ENCODE results near the gene GDE1. TPM values are rescaled to one million over a fixed set of nuclear protein-coding genes. Genes with fewer than 3 reads are reported as not detected.

The GDE1 gene
- total and polyA plus RNA-seq, 12 donors = 20.1 to 91.8 (median 64.1) TPM

GRCh38 chr16:19505600-19506303, 16.1 kb downstream of the GDE1 start:
- Histone ChIP-seq H3K9me3 (replicated peaks in 1 of 3) (no peaks in the 10 kb centered on the region), H3K27me3 (no peaks in the 10 kb centered on the region), H3K36me3 (replicated peaks in 1 of 2) (peaks cover 0 to 63% of the 10 kb centered on the region in 2 donors), H3K27ac (no peak overlapping the region), H3K4me3 (no peak overlapping the region), H3K4me1 (replicated peaks in 1 of 2) (peaks cover 0 to 4% of the 10 kb centered on the region in 2 donors)
- TF ChIP-seq POLR2A (IDR thresholded peaks at IDR 0.05) = no peak
- no peak for TF ChIP-seq CTCF (IDR thresholded peaks at IDR 0.05)
- peak in 1 of 7 donors; percentile 13 for DNase-seq
- WGBS, 4 donors = 65 to 80% (median 69%) methylated on average over 5 of the region's 5 CpGs
- intact Hi-C loops (cut with DNase I) = loop anchor here (10.0 kb wide), 3 partner anchors 121 to 421 kb away; no protein-coding TSS in a partner anchor

- DNase-seq = no peak
- 86 to 96% (median 92%) methylated on average over 5 of the region's 5 CpGs for WGBS, 4 donors
- peaks cover 0 to 51% of the 10 kb centered on the region in 2 donors for H3K36me3 ChIP-seq (replicated peaks in 1 of 2)
- H3K27me3 ChIP-seq = no peaks in the 10 kb centered on the region
- peaks cover 0 to 4% of the 10 kb centered on the region in 2 donors for H3K4me1 ChIP-seq (replicated peaks in 1 of 2)
- H3K4me3 ChIP-seq = no peak overlapping the region
- H3K27ac ChIP-seq = no peak overlapping the region
- H3K9me3 ChIP-seq (replicated peaks in 1 of 3) = no peaks in the 10 kb centered on the region
- TF ChIP-seq CTCF (IDR thresholded peaks at IDR 0.05) (no peak), POLR2A (IDR thresholded peaks at IDR 0.05) (no peak)
- intact Hi-C loops (cut with DNase I) = loop anchor here (5.0 to 10.0 kb wide), 4 partner anchors 116 to 419 kb away; no protein-coding TSS in a partner anchor
These were observed 18.3 kb downstream of the GDE1 start for GRCh38 chr16:19503461-19504075.

GRCh38 chr16:19502395-19503131, 19.3 kb downstream of the GDE1 start:
- Histone ChIP-seq H3K27ac (no peak overlapping the region), H3K27me3 (no peaks in the 10 kb centered on the region), H3K4me3 (no peak overlapping the region), H3K4me1 (replicated peaks in 1 of 2) (peaks cover 0 to 4% of the 10 kb centered on the region in 2 donors), H3K36me3 (replicated peaks in 1 of 2) (peaks cover 0 to 50% of the 10 kb centered on the region in 2 donors), H3K9me3 (replicated peaks in 1 of 3) (no peaks in the 10 kb centered on the region)
- 70 to 82% (median 72%) methylated on average over 3 of the region's 3 CpGs for WGBS, 4 donors
- peak; percentile 72 to 89 (median 80) for DNase-seq
- TF ChIP-seq CTCF (IDR thresholded peaks at IDR 0.05) (peak; percentile 58 to 82 (median 70)), POLR2A (IDR thresholded peaks at IDR 0.05) (no peak)
- intact Hi-C loops (cut with DNase I) = loop anchor here (5.0 to 10.0 kb wide), 4 partner anchors 115 to 418 kb away; no protein-coding TSS in a partner anchor

- 60 to 88% (median 79%) methylated on average over 3 of the region's 3 CpGs for WGBS, 4 donors
- Histone ChIP-seq H3K4me1 (replicated peaks in 1 of 2) (no peaks in the 10 kb centered on the region), H3K27ac (no peak overlapping the region), H3K27me3 (no peaks in the 10 kb centered on the region), H3K9me3 (replicated peaks in 1 of 3) (no peaks in the 10 kb centered on the region), H3K4me3 (no peak overlapping the region), H3K36me3 (replicated peaks in 1 of 2) (peaks cover 0 to 30% of the 10 kb centered on the region in 2 donors)
- no peak for TF ChIP-seq CTCF (IDR thresholded peaks at IDR 0.05)
- no peak for TF ChIP-seq POLR2A (IDR thresholded peaks at IDR 0.05)
- DNase-seq = no peak
- intact Hi-C loops (cut with DNase I) = no loop called here
These were observed 22.4 kb downstream of the GDE1 start for GRCh38 chr16:19499481-19499880.
